Uterus (tissue), 4 donors: ENCODE results near the gene VWF. TPM values are rescaled to one million over a fixed set of nuclear protein-coding genes. Genes with fewer than 3 reads are reported as not detected.

Experiments
- DNase-seq, 2 donors: peaks; one replicate each; pipeline ENCODE4 v3.0.0-alpha.2; 2019 to 2020
- H3K27ac ChIP-seq, 2 donors: fragments of 200-600 bp; sonication (generic); 1 replicate in 1 of 2; 2 replicates in 1 of 2; pipeline ENCODE4 v1.5.1; 2016 to 2018
- H3K27me3 ChIP-seq, 2 donors: fragments of 200-600 bp; sonication (generic); one replicate each; pipeline ENCODE4 v1.5.1; 2018 to 2019; ENCODE audit warnings: control low read depth in 1 of 2
- H3K36me3 ChIP-seq, 2 donors: fragments of 200-600 bp; sonication (generic); one replicate each; pipeline ENCODE4 v1.5.1; 2019; ENCODE audit warnings: control low read depth in 1 of 2
- H3K4me1 ChIP-seq, 2 donors: fragments of 200-600 bp; sonication (generic); one replicate each; pipeline ENCODE4 v1.5.1; 2018 to 2019; ENCODE audit warnings: control low read depth in 1 of 2
- H3K4me3 ChIP-seq, 2 donors: fragments of 200-600 bp; sonication (generic); 1 replicate in 1 of 2; 2 replicates in 1 of 2; pipeline ENCODE4 v1.5.1; 2018 to 2019; ENCODE audit warnings: mild to moderate bottlenecking in 1 of 2
- H3K9me3 ChIP-seq, 2 donors: fragments of 200-600 bp; sonication (generic); one replicate each; pipeline ENCODE4 v1.5.1; 2019; ENCODE audit warnings: control low read depth in 1 of 2
- CTCF ChIP-seq, 4 experiments: fragments of 200-600 bp in 2 of 4; fragments of 450-650 bp in 2 of 4; sonication (generic) in 2 of 4; IDR thresholded peaks; one replicate each; pipeline ENCODE4 v1.5.1; 2016 to 2019; ENCODE audit warnings: antibody characterized with exemption in 4 of 4, mild to moderate bottlenecking in 2 of 4, moderate library complexity in 1 of 4
- POLR2A ChIP-seq, 2 donors: fragments of 450-650 bp; IDR thresholded peaks; one replicate each; pipeline ENCODE4 v1.6.1; 2016; ENCODE audit warnings: antibody characterized with exemption in 2 of 2, mild to moderate bottlenecking in 1 of 2, moderate library complexity in 1 of 2
- intact Hi-C: fragments of 100-400 bp; cut with DNase I; formaldehyde crosslinking; loops from one replicate; pipeline ENCODE4 v1.15.1; 2023; ENCODE audit warnings: low total_unique reads
- total RNA-seq, 4 donors: library from RNA; depleted of rRNA in 3 of 4; stranded (reverse); fragments of >200 nt in 3 of 4; gene quantifications; one replicate each; pipeline versions ENCODE4 v1.1.0 to v1.2.4, GENCODE V29; 2014 to 2023
- donor health status: DM: yes; HTN: yes; CAD: no.

Gene VWF
- total RNA-seq, 4 donors from 2014 or later: 122 to 949 (median 380) TPM

DNA sequence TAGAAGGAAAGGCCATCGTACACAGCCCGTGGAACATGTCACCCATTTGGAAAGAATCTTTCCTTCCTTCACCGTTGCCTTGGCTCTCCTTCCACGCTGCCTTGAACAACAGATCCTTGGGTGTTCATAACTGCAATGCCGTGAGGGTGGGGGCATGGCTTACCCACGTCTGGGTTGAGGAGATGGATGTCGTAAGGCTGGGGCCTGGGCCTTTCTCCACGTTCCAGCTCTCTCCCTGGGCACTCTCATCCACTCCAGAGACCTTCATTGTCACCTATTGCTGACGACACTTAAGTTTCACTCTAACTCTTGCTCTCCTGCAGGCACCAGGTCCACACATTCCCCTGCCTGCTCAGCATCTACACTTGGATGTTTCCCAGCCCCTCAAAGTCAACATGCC, 198.8 kb downstream of the VWF start:
- H3K27me3 ChIP-seq: no peaks in the 10 kb centered on the region
- no peak for DNase-seq
- H3K36me3 ChIP-seq: no peaks in the 10 kb centered on the region
- TF ChIP-seq POLR2A (IDR thresholded peaks at IDR 0.05) (no peak), CTCF (IDR thresholded peaks at IDR 0.05) (no peak)
- H3K4me3 ChIP-seq: no peak overlapping the region
- intact Hi-C loops: no loop called here
- H3K4me1 ChIP-seq: no peaks in the 10 kb centered on the region
- no peaks in the 10 kb centered on the region for H3K9me3 ChIP-seq
- H3K27ac ChIP-seq: no peak overlapping the region

DNA sequence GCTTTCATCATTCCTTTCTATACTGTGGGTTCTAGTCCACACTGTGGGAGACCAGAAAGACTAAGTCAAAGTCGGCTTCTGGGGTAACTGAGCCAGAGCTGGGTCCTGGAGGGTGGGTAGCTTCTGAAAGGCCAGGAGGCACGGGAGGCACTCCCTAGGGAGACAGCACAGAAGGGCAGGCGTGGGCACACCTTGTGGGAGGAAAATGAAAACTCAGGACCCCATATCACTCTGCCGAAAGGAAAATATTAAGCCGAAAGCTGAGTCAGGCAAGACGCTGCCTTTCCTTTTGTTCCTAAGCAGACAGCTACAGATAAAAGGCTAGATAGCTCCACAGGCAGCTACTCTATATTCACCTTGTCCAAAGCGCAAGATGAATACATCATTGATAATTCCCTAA, 200.1 kb downstream of the VWF start:
- intact Hi-C loops: no loop called here
- H3K4me1 ChIP-seq: no peaks in the 10 kb centered on the region
- TF ChIP-seq POLR2A (IDR thresholded peaks at IDR 0.05) (no peak), CTCF (IDR thresholded peaks at IDR 0.05) (no peak)
- H3K27ac ChIP-seq: no peak overlapping the region
- no peak for DNase-seq
- H3K4me3 ChIP-seq: no peak overlapping the region
- H3K27me3 ChIP-seq: no peaks in the 10 kb centered on the region
- no peaks in the 10 kb centered on the region for H3K36me3 ChIP-seq
- H3K9me3 ChIP-seq: no peaks in the 10 kb centered on the region

GRCh38 chr12:5923751-5924150, 200.7 kb downstream of the VWF start:
- no peak for DNase-seq
- TF ChIP-seq POLR2A (IDR thresholded peaks at IDR 0.05) (no peak), CTCF (IDR thresholded peaks at IDR 0.05) (no peak)
- intact Hi-C loops: no loop called here
- Histone ChIP-seq H3K27ac (no peak overlapping the region), H3K36me3 (no peaks in the 10 kb centered on the region), H3K9me3 (no peaks in the 10 kb centered on the region), H3K4me1 (no peaks in the 10 kb centered on the region), H3K27me3 (no peaks in the 10 kb centered on the region), H3K4me3 (no peak overlapping the region)

- no peak overlapping the region for H3K4me3 ChIP-seq
- intact Hi-C loops: no loop called here
Observed at GRCh38 chr12:5923043-5923605, 201.3 kb downstream of the VWF start.

GRCh38 chr12:5921966-5922899, 202.2 kb downstream of the VWF start:
- no peaks in the 10 kb centered on the region for H3K36me3 ChIP-seq
- TF ChIP-seq CTCF (IDR thresholded peaks at IDR 0.05) (no peak), POLR2A (IDR thresholded peaks at IDR 0.05) (no peak)
- no peaks in the 10 kb centered on the region for H3K27me3 ChIP-seq
- no peaks in the 10 kb centered on the region for H3K9me3 ChIP-seq
- H3K4me1 ChIP-seq: no peaks in the 10 kb centered on the region
- H3K27ac ChIP-seq: no peak overlapping the region
- H3K4me3 ChIP-seq: no peak overlapping the region
- no peak for DNase-seq
- intact Hi-C loops: no loop called here

More at GRCh38 chr12:5923043-5923605, 201.3 kb downstream of the VWF start:
- DNase-seq: no peak
- H3K4me1 ChIP-seq: no peaks in the 10 kb centered on the region
- H3K27me3 ChIP-seq: no peaks in the 10 kb centered on the region
- H3K27ac ChIP-seq: no peak overlapping the region
- no peaks in the 10 kb centered on the region for H3K9me3 ChIP-seq
- no peak for TF ChIP-seq POLR2A (IDR thresholded peaks at IDR 0.05)
- no peaks in the 10 kb centered on the region for H3K36me3 ChIP-seq
